ENCODE results near the gene SH3TC1. TPM values are rescaled to one million over a fixed set of nuclear protein-coding genes. Genes with fewer than 3 reads are reported as not detected.

SH3TC1 gene
- total and polyA plus RNA-seq, 2 of the 13 experiments (the other 11 are each of a cell fraction or from before 2014, with no cell fraction given) = 14.9 to 21.8 TPM

- WGBS (ENCODE audit: low lambda C conversion rate) = 52% methylated on average over 12 of the region's 23 CpGs
- no peaks in the 10 kb centered on the region for H3K79me2 ChIP-seq (ENCODE audit: insufficient read depth, low read length)
- H3K36me3 ChIP-seq (replicated peaks in 1 of 2; ENCODE audit: control insufficient read depth in 1 of 2, insufficient read depth in 2 of 2, low read length in 2 of 2) = no peaks in the 10 kb centered on the region
- ATAC-seq (no peak), FAIRE-seq (no peak), DNase-seq (ENCODE audit: low spot score) (no peak)
- CTCF ChIA-PET (ENCODE audit: low intra/inter-chr PET ratio, low total read pairs) = no interaction called here
- H3K4me2 ChIP-seq (ENCODE audit: low read depth, low read length) = no peak overlapping the region
- in situ Hi-C loops (cut with HindIII; ENCODE audit: extremely low pct_ligation_motif_present, low pct_unique_long_range_greater_than_20kb) (no loop called here), intact Hi-C loops (cut with micrococcal nuclease; ENCODE audit: unreplicated experiment) (no loop called here)
- no peak overlapping the region for H3K4me3 ChIP-seq (replicated peaks in 1 of 3; ENCODE audit: insufficient read depth in 1 of 3, low read depth in 2 of 3, low read length in 3 of 3)
- BruUV-seq (replicated peaks) = no TSS peak
- H3K9ac ChIP-seq (ENCODE audit: insufficient read depth, low read depth, low read length) = no peak overlapping the region
- no peaks in the 10 kb centered on the region for H3K4me1 ChIP-seq (ENCODE audit: insufficient read depth, low read length)
- POLR2A ChIA-PET = no interaction called here
- no peak overlapping the region for H3K27ac ChIP-seq (ENCODE audit: extremely low read length, insufficient read depth, low read length)
- H3K27me3 ChIP-seq (ENCODE audit: control insufficient read depth in 1 of 2, insufficient read depth in 2 of 2, low read length in 2 of 2) = peaks cover 6 to 57% of the 10 kb centered on the region in 2 experiments
- no peak overlapping the region for H2AFZ ChIP-seq (ENCODE audit: low read length)
- H3K9me3 ChIP-seq (ENCODE audit: low read length) = no peaks in the 10 kb centered on the region
- no peaks in the 10 kb centered on the region; the same call in 1 of the 2 replicates for H4K20me1 ChIP-seq (ENCODE audit: insufficient read depth, low read length)
- TF ChIP-seq GLMP (CRISPR knock-in tag; IDR thresholded peaks at IDR 0.05; ENCODE audit: borderline replicate concordance) = no peak
- TF ChIP-seq PBX2 (CRISPR knock-in tag; IDR thresholded peaks at IDR 0.05) = no peak
- TF ChIP-seq NFKB2 (CRISPR knock-in tag; IDR thresholded peaks at IDR 0.05; ENCODE audit: borderline replicate concordance) = no peak
- TF ChIP-seq DBP (CRISPR knock-in tag; IDR thresholded peaks at IDR 0.05; ENCODE audit: not compliant biosample characterization) = no peak
- TF ChIP-seq ARHGAP35 (CRISPR knock-in tag; IDR thresholded peaks at IDR 0.05; ENCODE audit: borderline replicate concordance) = no peak
- no peak for TF ChIP-seq PRDM4 (CRISPR knock-in tag; IDR thresholded peaks at IDR 0.05; ENCODE audit: borderline replicate concordance)
- no peak for TF ChIP-seq ZNF331 (CRISPR knock-in tag; IDR thresholded peaks at IDR 0.05)
- no peak for TF ChIP-seq ATF1 (CRISPR knock-in tag; IDR thresholded peaks at IDR 0.05)
- no peak for TF ChIP-seq ZNF7 (CRISPR knock-in tag; IDR thresholded peaks at IDR 0.05)
- no peak for TF ChIP-seq CENPX (CRISPR knock-in tag; IDR thresholded peaks at IDR 0.05)
- no peak for TF ChIP-seq HNF1A (IDR thresholded peaks at IDR 0.05; ENCODE audit: low read depth)
- TF ChIP-seq HNF1A (CRISPR knock-in tag; IDR thresholded peaks at IDR 0.05; ENCODE audit: borderline replicate concordance) = no peak
- no peak for TF ChIP-seq MTERF4 (CRISPR knock-in tag; IDR thresholded peaks at IDR 0.05)
Observed at GRCh38 chr4:8285976-8286718, 87.1 kb downstream of the SH3TC1 start.

All from HepG2 (cell line).